ENCODE results near the gene FERMT2. TPM values are rescaled to one million over a fixed set of nuclear protein-coding genes. Genes with fewer than 3 reads are reported as not detected.

The FERMT2 gene
- 100 to 1,000 TPM in 2 of 6 donors, 10 to 100 TPM in 4; 34.6 to 121 (median 72.3) TPM for total RNA-seq

- DNase-seq (peak; percentile 87 to 95), ATAC-seq (ENCODE audit: low FRiP score in 2 of 2) (peak; percentile 95)
- Histone ChIP-seq H3K4me1 (peaks cover 14 to 30% (median 23%) of the 10 kb centered on the region in 4 donors), H3K27ac (peak within 1 kb of the TSS; percentile 97 to 99 (median 98)), H3K4me3 (peak within 1 kb of the TSS; percentile 72 to 86 (median 84)), H3K9me3 (no peaks in the 10 kb centered on the region), H3K27me3 (no peaks in the 10 kb centered on the region), H3K36me3 (peaks cover 0 to 14% (median 0%) of the 10 kb centered on the region in 4 donors)
- 1% methylated on average over 22 to 30 of the region's 95 CpGs for WGBS, 2 donors
- TF ChIP-seq POLR2A (IDR thresholded peaks at IDR 0.05): peak in 3 of 4 donors; percentile 84 to 85 (median 84)
- no peak for TF ChIP-seq EP300 (IDR thresholded peaks at IDR 0.05)
- peak in 1 of 6 experiments; percentile 27 for TF ChIP-seq CTCF (IDR thresholded peaks at IDR 0.05)
- peak; percentile 69 to 76 for TF ChIP-seq POLR2AphosphoS5 (IDR thresholded peaks at IDR 0.05)
These were observed at the start of gene FERMT2 for GRCh38 chr14:52950898-52951680. Gene FERMT2, minus strand, starts transcription at chr14:52951050. Its CDS starts 482 bp downstream, at chr14:52950568.

- no peaks in the 10 kb centered on the region for H3K4me1 ChIP-seq
- peak in 1 of 2 donors; percentile 78 for ATAC-seq (ENCODE audit: low FRiP score in 2 of 2)
- H3K9me3 ChIP-seq: no peaks in the 10 kb centered on the region
- H3K4me3 ChIP-seq: no peak overlapping the region
- H3K27me3 ChIP-seq: no peaks in the 10 kb centered on the region
- WGBS, 2 donors: 71 to 74% methylated on average over 6 of the region's 6 CpGs
- H3K36me3 ChIP-seq: no peaks in the 10 kb centered on the region
- H3K27ac ChIP-seq: no peak overlapping the region
- TF ChIP-seq POLR2A (IDR thresholded peaks at IDR 0.05): no peak
- no peak for TF ChIP-seq CTCF (IDR thresholded peaks at IDR 0.05)
- TF ChIP-seq EP300 (IDR thresholded peaks at IDR 0.05): no peak
- TF ChIP-seq POLR2AphosphoS5 (IDR thresholded peaks at IDR 0.05): no peak
- DNase-seq: no peak
These were observed 47.6 kb upstream of the FERMT2 start for GRCh38 chr14:52998376-52999015.

- no peaks in the 10 kb centered on the region for H3K4me1 ChIP-seq
- DNase-seq: no peak
- ATAC-seq (ENCODE audit: low FRiP score in 2 of 2): no peak
- H3K4me3 ChIP-seq: no peak overlapping the region
- no peaks in the 10 kb centered on the region for H3K27me3 ChIP-seq
- H3K27ac ChIP-seq: no peak overlapping the region
- 68 to 80% methylated on average over 2 of the region's 2 CpGs for WGBS, 2 donors
- no peak for TF ChIP-seq POLR2AphosphoS5 (IDR thresholded peaks at IDR 0.05)
- no peaks in the 10 kb centered on the region for H3K36me3 ChIP-seq
- H3K9me3 ChIP-seq: no peaks in the 10 kb centered on the region
These were observed 45.6 kb upstream of the FERMT2 start for GRCh38 chr14:52996493-52996892.

- Histone ChIP-seq H3K27ac (no peak overlapping the region), H3K36me3 (no peaks in the 10 kb centered on the region), H3K27me3 (no peaks in the 10 kb centered on the region), H3K4me3 (no peak overlapping the region), H3K9me3 (no peaks in the 10 kb centered on the region), H3K4me1 (no peaks in the 10 kb centered on the region)
- 53 to 85% methylated on average over 1 of the region's 1 CpG for WGBS, 2 donors
- TF ChIP-seq POLR2A (IDR thresholded peaks at IDR 0.05) (no peak), CTCF (IDR thresholded peaks at IDR 0.05) (no peak), EP300 (IDR thresholded peaks at IDR 0.05) (no peak), POLR2AphosphoS5 (IDR thresholded peaks at IDR 0.05) (no peak)
- ATAC-seq (ENCODE audit: low FRiP score in 2 of 2) (no peak), DNase-seq (no peak)
These were observed 45.1 kb upstream of the FERMT2 start for GRCh38 chr14:52995998-52996397.

- Histone ChIP-seq H3K27ac (no peak overlapping the region), H3K36me3 (no peaks in the 10 kb centered on the region), H3K4me3 (no peak overlapping the region), H3K4me1 (no peaks in the 10 kb centered on the region), H3K27me3 (no peaks in the 10 kb centered on the region), H3K9me3 (no peaks in the 10 kb centered on the region)
- no peak for DNase-seq
- ATAC-seq (ENCODE audit: low FRiP score in 2 of 2): no peak
- 63 to 86% methylated on average over 1 of the region's 1 CpG for WGBS, 2 donors
- TF ChIP-seq EP300 (IDR thresholded peaks at IDR 0.05) (no peak), POLR2AphosphoS5 (IDR thresholded peaks at IDR 0.05) (no peak), CTCF (IDR thresholded peaks at IDR 0.05) (no peak), POLR2A (IDR thresholded peaks at IDR 0.05) (no peak)
These were observed 41.5 kb upstream of the FERMT2 start for GRCh38 chr14:52992236-52992870.
